ENCODE data around the gene TYRP1. TPM values are rescaled to one million over a fixed set of nuclear protein-coding genes. Genes with fewer than 3 reads are reported as not detected.

TYRP1 gene
- total RNA-seq, 2 experiments from 2014 or later, result not detected

DNA sequence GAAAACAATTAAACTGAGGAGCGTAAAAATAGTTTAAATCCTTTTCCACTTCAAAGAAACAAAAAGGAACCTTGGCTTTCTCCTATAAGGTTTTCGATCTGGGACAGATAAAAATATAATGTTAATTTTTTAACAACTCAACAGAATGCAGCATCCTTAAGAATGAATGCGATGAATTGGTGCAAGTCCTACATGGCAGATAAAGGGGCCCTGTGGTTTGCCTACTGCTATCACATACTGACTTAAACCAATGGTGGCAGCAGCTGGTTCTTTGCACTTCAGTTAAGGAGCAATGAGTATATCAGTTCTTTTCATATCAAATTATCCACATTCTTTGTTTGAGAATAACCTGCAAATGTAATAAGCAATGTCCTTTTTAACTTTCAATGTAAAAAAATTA, 12.4 kb upstream of the TYRP1 start:
- H3K27me3 Mint-ChIP-seq, result no peaks in the 10 kb centered on the region
- no peak for DNase-seq
- CTCF ChIA-PET, result interaction anchor here (0.7 kb wide), 1 partner anchor 23 kb away, joined by 3 read pairs; no protein-coding TSS in a partner anchor
- intact Hi-C loops (cut with micrococcal nuclease), result no loop called here
- no peaks in the 10 kb centered on the region for H3K4me1 Mint-ChIP-seq (ENCODE audit: low read depth)
- peaks cover 21% of the 10 kb centered on the region for H3K9me3 Mint-ChIP-seq
- ATAC-seq, result no peak
- no peak overlapping the region for H3K27ac Mint-ChIP-seq
- TF ChIP-seq, protein P1, sequence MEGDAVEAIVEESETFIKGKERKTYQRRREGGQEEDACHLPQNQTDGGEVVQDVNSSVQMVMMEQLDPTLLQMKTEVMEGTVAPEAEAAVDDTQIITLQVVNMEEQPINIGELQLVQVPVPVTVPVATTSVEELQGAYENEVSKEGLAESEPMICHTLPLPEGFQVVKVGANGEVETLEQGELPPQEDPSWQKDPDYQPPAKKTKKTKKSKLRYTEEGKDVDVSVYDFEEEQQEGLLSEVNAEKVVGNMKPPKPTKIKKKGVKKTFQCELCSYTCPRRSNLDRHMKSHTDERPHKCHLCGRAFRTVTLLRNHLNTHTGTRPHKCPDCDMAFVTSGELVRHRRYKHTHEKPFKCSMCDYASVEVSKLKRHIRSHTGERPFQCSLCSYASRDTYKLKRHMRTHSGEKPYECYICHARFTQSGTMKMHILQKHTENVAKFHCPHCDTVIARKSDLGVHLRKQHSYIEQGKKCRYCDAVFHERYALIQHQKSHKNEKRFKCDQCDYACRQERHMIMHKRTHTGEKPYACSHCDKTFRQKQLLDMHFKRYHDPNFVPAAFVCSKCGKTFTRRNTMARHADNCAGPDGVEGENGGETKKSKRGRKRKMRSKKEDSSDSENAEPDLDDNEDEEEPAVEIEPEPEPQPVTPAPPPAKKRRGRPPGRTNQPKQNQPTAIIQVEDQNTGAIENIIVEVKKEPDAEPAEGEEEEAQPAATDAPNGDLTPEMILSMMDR (IDR thresholded peaks at IDR 0.05), result no peak
- POLR2A ChIA-PET, result no interaction called here
- no peak overlapping the region for H3K4me3 Mint-ChIP-seq
- no peaks in the 10 kb centered on the region for H3K36me3 Mint-ChIP-seq (ENCODE audit: low read depth)

DNA sequence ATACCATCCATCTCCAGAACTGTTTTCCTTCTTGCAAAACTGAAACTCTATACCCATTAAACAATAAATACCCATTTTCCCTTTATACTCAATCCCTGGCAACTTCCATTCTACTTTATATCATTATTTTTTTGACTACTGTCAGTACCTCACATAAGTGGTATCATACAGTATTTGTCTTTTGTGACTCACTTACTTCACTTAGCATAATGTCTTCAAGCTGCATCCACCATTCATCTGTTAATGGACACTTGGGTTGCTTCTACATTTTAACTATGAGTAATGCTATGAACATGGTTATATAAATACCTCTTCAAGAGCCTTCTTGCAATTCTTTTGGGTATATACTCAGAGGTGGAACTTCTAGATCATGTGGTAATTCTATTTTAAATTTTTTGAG, 11.6 kb upstream of the TYRP1 start:
- no peak for DNase-seq
- Mint-ChIP-seq H3K36me3 (ENCODE audit: low read depth) (no peaks in the 10 kb centered on the region), H3K4me3 (no peak overlapping the region), H3K9me3 (peaks cover 21% of the 10 kb centered on the region), H3K27me3 (no peaks in the 10 kb centered on the region), H3K27ac (no peak overlapping the region), H3K4me1 (ENCODE audit: low read depth) (no peaks in the 10 kb centered on the region)
- intact Hi-C loops (cut with micrococcal nuclease), result no loop called here
- no peak for ATAC-seq
- ChIA-PET CTCF (no interaction called here), POLR2A (no interaction called here)
- TF ChIP-seq, protein P1 (IDR thresholded peaks at IDR 0.05), result no peak

DNA sequence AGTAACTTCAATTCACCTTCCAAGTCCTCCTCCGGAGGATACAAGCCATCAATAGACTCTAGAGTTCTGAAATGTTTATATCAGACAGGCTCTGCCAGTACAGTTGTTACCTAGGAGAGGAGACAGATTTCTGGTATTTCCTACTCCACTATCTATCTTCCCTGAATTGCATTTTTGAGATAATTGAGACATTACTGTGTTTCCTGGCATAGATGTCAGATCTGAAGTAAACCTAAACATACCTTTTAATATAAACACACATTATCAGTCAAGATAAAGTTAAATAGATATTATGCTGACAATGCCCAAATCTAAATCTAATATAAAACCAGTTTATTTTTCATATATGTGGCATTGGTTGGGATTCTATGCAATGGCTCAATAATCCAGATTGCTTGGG, 8.2 kb upstream of the TYRP1 start:
- CTCF ChIA-PET, result no interaction called here
- peaks cover 19% of the 10 kb centered on the region for H3K9me3 Mint-ChIP-seq
- H3K27ac Mint-ChIP-seq, result no peak overlapping the region
- H3K4me3 Mint-ChIP-seq, result no peak overlapping the region
- DNase-seq (no peak), ATAC-seq (no peak)
- POLR2A ChIA-PET, result no interaction called here
- H3K4me1 Mint-ChIP-seq (ENCODE audit: low read depth), result no peaks in the 10 kb centered on the region
- H3K27me3 Mint-ChIP-seq, result no peaks in the 10 kb centered on the region
- no peaks in the 10 kb centered on the region for H3K36me3 Mint-ChIP-seq (ENCODE audit: low read depth)
- intact Hi-C loops (cut with micrococcal nuclease), result no loop called here
- TF ChIP-seq, protein P1 (IDR thresholded peaks at IDR 0.05), result no peak

DNA sequence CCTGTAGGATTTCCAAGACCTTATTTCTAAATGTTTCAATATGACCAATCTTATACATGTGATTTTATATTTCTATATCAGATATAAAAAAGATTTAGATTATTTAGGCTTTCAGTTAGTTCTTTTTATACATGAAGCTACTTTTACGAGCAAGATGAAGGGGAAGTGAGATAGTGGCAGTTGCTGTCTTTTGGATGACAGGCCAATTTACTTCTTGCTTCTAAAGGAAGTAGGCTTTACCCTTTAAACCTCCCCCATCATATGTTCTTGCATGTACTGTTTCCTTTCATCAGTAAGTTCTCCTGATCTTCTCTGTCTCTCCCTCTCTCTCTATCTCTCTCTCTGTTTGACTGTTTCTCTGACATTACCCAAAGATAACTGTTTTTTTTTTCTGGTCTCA, 4.0 kb upstream of the TYRP1 start:
- H3K9me3 Mint-ChIP-seq, result peaks cover 6% of the 10 kb centered on the region
- H3K27ac Mint-ChIP-seq, result no peak overlapping the region
- no peak overlapping the region for H3K4me3 Mint-ChIP-seq
- no peaks in the 10 kb centered on the region for H3K36me3 Mint-ChIP-seq (ENCODE audit: low read depth)
- no peaks in the 10 kb centered on the region for H3K27me3 Mint-ChIP-seq
- no peak for DNase-seq
- POLR2A ChIA-PET, result no interaction called here
- ATAC-seq, result no peak
- intact Hi-C loops (cut with micrococcal nuclease), result no loop called here
- CTCF ChIA-PET, result no interaction called here
- TF ChIP-seq, protein P1 (IDR thresholded peaks at IDR 0.05), result no peak
- H3K4me1 Mint-ChIP-seq (ENCODE audit: low read depth), result no peaks in the 10 kb centered on the region

DNA sequence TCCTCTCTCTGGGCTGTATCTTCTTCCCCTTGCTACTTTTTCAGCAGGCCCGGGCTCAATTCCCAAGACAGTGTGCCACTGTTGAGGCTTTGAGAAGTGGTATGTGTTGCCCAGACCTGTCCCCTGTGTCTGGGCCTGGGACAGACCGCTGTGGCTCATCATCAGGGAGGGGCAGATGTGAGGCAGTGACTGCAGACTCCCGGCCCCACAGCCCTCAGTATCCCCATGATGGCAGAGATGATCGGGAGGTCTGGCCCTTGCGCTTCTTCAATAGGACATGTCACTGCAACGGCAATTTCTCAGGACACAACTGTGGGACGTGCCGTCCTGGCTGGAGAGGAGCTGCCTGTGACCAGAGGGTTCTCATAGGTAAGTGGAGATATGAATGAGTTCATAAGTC, 828 bp downstream of the TYRP1 start:
- Mint-ChIP-seq H3K27ac (no peak overlapping the region), H3K4me1 (ENCODE audit: low read depth) (no peaks in the 10 kb centered on the region), H3K36me3 (ENCODE audit: low read depth) (no peaks in the 10 kb centered on the region), H3K4me3 (no peak overlapping the region), H3K27me3 (no peaks in the 10 kb centered on the region), H3K9me3 (peaks cover 4% of the 10 kb centered on the region)
- TF ChIP-seq, protein P1 (IDR thresholded peaks at IDR 0.05), result no peak
- intact Hi-C loops (cut with micrococcal nuclease), result no loop called here
- DNase-seq (no peak), ATAC-seq (no peak)
- ChIA-PET CTCF (no interaction called here), POLR2A (no interaction called here)

Measured in activated CD8-positive, alpha-beta T cell treated with anti-CD3 and anti-CD28 coated beads for 36 hours (primary cell).